ENCODE results near the gene PPIL1. TPM values are rescaled to one million over a fixed set of nuclear protein-coding genes. Genes with fewer than 3 reads are reported as not detected.

PPIL1 gene
- total and polyA plus RNA-seq, 2 experiments from 2014 or later = 20.4 to 27.1 TPM

DNA sequence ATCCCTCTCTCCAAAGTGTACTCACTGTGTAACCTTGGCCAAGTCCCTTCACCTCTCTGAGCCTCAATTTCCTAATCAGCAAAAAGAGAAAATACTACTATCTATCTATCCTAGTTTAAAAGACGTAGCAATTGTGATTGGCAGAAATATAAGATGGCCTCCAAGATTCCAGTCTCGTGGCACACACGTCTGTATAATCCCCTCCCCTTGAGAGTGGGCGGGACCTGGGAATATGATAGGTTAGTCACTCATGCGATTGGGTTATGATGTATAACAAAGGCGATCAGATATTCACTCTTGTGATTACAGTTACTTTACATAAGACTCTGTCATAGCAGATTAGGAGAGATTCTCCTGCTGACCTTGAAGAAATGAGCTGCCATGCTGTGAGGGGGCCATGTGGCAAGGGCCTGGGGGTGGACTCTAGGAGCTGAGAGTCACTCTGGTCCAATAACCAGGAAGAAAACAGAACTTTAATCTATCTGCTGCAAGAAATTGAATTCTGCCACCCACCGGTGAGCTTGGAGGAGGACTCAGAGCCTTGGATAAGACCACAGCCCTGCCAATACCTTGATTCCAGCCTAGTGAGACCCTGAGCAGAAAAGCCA lies 41.3 kb downstream of the PPIL1 start:
- no peak overlapping the region for H3K4me2 ChIP-seq (ENCODE audit: unreplicated experiment)
- H4K20me1 ChIP-seq (ENCODE audit: insufficient read depth) = no peaks in the 10 kb centered on the region
- DNase-seq = no peak
- H3K9me2 ChIP-seq (ENCODE audit: insufficient read depth) = no peaks in the 10 kb centered on the region
- H3K9me3 ChIP-seq (ENCODE audit: low read depth) = no peaks in the 10 kb centered on the region
- 90 to 91% methylated on average over 7 of the region's 7 CpGs for WGBS, 2 experiments (ENCODE audit: low coverage in 1 of 2, low lambda C conversion rate in 2 of 2, missing lambda C conversion rate in 2 of 2)
- no peaks in the 10 kb centered on the region for H3F3A ChIP-seq (ENCODE audit: insufficient read depth)
- no peaks in the 10 kb centered on the region for H3K79me2 ChIP-seq (ENCODE audit: insufficient read depth)
- no peak overlapping the region for H3K9ac ChIP-seq
- in situ Hi-C loops (cut with MboI) = no loop called here
- no peak overlapping the region for H2AFZ ChIP-seq
- no peak overlapping the region for H3K27ac ChIP-seq
- H3K36me3 ChIP-seq (ENCODE audit: low read depth) = no peaks in the 10 kb centered on the region
- TF ChIP-seq EZH2 (IDR thresholded peaks at IDR 0.05; ENCODE audit: insufficient read depth, poor library complexity, severe bottlenecking) = no peak
- no peak for TF ChIP-seq EZH2phosphoT487 (IDR thresholded peaks at IDR 0.05; ENCODE audit: insufficient read depth, low read depth)
- no peaks in the 10 kb centered on the region for H3K4me1 ChIP-seq (ENCODE audit: insufficient read depth)
- no peak overlapping the region for H3K4me3 ChIP-seq
- H3K27me3 ChIP-seq (replicated peaks; ENCODE audit: insufficient read depth) = no peaks in the 10 kb centered on the region

DNA sequence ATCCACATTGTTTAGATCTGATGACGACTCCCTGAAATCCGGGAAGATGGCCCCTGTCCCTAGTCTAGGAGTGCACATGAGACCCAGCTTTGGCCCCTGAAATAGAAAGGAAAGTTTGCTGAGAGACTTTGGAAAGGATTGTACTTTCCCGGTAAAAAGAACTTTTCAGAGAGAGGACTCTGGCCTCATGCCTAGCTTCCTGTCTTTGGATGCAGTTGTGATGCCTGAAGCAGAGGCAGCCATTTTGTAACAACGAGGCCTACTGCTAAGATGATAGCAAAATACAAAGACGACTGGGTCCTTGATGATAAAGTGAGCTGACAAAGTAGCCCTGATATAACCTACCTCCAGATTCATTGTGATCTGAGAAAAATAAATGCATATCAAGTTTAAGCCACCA lies 42.3 kb downstream of the PPIL1 start:
- WGBS, 2 experiments (ENCODE audit: low coverage in 1 of 2, low lambda C conversion rate in 2 of 2, missing lambda C conversion rate in 2 of 2) = 78 to 79% methylated on average over 5 of the region's 5 CpGs
- Histone ChIP-seq H3F3A (ENCODE audit: insufficient read depth) (no peaks in the 10 kb centered on the region), H3K4me3 (no peak overlapping the region), H3K9me2 (ENCODE audit: insufficient read depth) (no peaks in the 10 kb centered on the region), H2AFZ (no peak overlapping the region), H3K4me2 (ENCODE audit: unreplicated experiment) (no peak overlapping the region), H3K79me2 (ENCODE audit: insufficient read depth) (no peaks in the 10 kb centered on the region), H3K36me3 (ENCODE audit: low read depth) (no peaks in the 10 kb centered on the region), H3K9me3 (ENCODE audit: low read depth) (no peaks in the 10 kb centered on the region), H3K4me1 (ENCODE audit: insufficient read depth) (no peaks in the 10 kb centered on the region), H3K27ac (no peak overlapping the region), H3K9ac (no peak overlapping the region), H3K27me3 (replicated peaks; ENCODE audit: insufficient read depth) (no peaks in the 10 kb centered on the region), H4K20me1 (ENCODE audit: insufficient read depth) (no peaks in the 10 kb centered on the region)
- DNase-seq = no peak
- TF ChIP-seq EZH2 (IDR thresholded peaks at IDR 0.05; ENCODE audit: insufficient read depth, poor library complexity, severe bottlenecking) (no peak), EZH2phosphoT487 (IDR thresholded peaks at IDR 0.05; ENCODE audit: insufficient read depth, low read depth) (no peak)
- in situ Hi-C loops (cut with MboI) = no loop called here

DNA sequence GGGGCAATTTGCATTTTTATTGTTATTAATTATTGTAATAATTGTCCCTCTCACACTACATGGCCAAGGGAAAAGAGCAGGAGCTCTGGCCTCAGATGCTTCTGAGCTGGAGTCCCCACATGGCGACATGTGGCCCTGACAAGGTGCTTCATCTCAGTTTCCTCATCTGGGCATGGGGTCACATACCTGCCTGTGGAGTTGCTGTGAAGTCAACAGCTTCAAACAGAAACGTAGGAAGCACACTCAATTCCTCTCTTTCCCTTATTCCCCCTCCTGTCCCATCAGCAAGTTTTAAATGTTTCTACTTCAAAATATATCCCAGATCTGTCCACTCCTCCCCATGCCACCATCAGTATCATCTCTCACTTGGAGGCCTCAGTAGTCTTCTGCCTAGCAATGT lies 44.0 kb downstream of the PPIL1 start:
- no peak overlapping the region for H3K4me3 ChIP-seq
- in situ Hi-C loops (cut with MboI) = no loop called here
- H3K79me2 ChIP-seq (ENCODE audit: insufficient read depth) = no peaks in the 10 kb centered on the region
- H4K20me1 ChIP-seq (ENCODE audit: insufficient read depth) = no peaks in the 10 kb centered on the region
- H3K27ac ChIP-seq = no peak overlapping the region
- no peak for TF ChIP-seq EZH2phosphoT487 (IDR thresholded peaks at IDR 0.05; ENCODE audit: insufficient read depth, low read depth)
- no peak for TF ChIP-seq EZH2 (IDR thresholded peaks at IDR 0.05; ENCODE audit: insufficient read depth, poor library complexity, severe bottlenecking)
- no peaks in the 10 kb centered on the region for H3K36me3 ChIP-seq (ENCODE audit: low read depth)
- no peak overlapping the region for H2AFZ ChIP-seq
- no peak overlapping the region for H3K4me2 ChIP-seq (ENCODE audit: unreplicated experiment)
- no peaks in the 10 kb centered on the region for H3K9me2 ChIP-seq (ENCODE audit: insufficient read depth)
- no peaks in the 10 kb centered on the region for H3K4me1 ChIP-seq (ENCODE audit: insufficient read depth)
- WGBS, 2 experiments (ENCODE audit: low coverage in 1 of 2, low lambda C conversion rate in 2 of 2, missing lambda C conversion rate in 2 of 2) = 95 to 96% methylated on average over 2 of the region's 2 CpGs
- no peak overlapping the region for H3K9ac ChIP-seq
- no peaks in the 10 kb centered on the region for H3K27me3 ChIP-seq (replicated peaks; ENCODE audit: insufficient read depth)
- H3F3A ChIP-seq (ENCODE audit: insufficient read depth) = no peaks in the 10 kb centered on the region
- H3K9me3 ChIP-seq (ENCODE audit: low read depth) = no peaks in the 10 kb centered on the region
- DNase-seq = no peak

DNA sequence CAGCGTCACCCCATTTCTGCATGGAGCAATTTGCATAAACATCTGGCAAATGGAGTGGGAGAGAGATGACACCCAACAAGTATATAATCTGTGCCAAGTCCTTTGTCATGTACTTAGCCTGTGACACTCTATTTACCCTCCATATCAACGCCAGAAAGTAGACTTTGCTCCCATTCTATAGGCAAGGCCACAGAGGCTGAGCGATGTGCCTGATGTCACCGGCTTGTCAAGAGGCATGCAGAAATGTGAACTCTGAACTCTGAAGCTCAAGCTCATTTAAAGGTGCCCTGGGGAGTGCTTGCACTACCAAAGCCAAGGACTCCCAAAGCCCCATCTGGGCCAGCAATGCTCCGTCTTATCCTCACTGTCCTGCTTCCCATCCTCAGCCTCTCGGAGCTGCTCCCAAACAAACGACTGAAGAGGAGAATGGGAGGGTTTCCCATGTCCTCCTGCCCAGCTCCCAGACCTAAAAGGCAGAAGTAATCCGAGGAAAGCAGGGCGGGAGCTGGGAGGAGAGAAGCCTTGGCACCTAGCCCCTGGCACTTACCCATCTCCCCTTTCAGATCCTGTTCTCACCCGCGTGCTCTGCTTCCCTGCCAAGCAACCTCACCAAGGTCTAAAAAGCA lies 44.6 kb downstream of the PPIL1 start:
- Histone ChIP-seq H3K4me1 (ENCODE audit: insufficient read depth) (no peaks in the 10 kb centered on the region), H3K4me2 (ENCODE audit: unreplicated experiment) (no peak overlapping the region), H4K20me1 (ENCODE audit: insufficient read depth) (no peaks in the 10 kb centered on the region), H3K9ac (no peak overlapping the region), H3K27me3 (replicated peaks; ENCODE audit: insufficient read depth) (no peaks in the 10 kb centered on the region), H3K36me3 (ENCODE audit: low read depth) (no peaks in the 10 kb centered on the region), H3K9me2 (ENCODE audit: insufficient read depth) (no peaks in the 10 kb centered on the region), H3F3A (ENCODE audit: insufficient read depth) (no peaks in the 10 kb centered on the region), H2AFZ (no peak overlapping the region), H3K4me3 (no peak overlapping the region), H3K9me3 (ENCODE audit: low read depth) (no peaks in the 10 kb centered on the region), H3K79me2 (ENCODE audit: insufficient read depth) (no peaks in the 10 kb centered on the region), H3K27ac (no peak overlapping the region)
- 39 to 40% methylated on average over 11 of the region's 11 CpGs for WGBS, 2 experiments (ENCODE audit: low coverage in 1 of 2, low lambda C conversion rate in 2 of 2, missing lambda C conversion rate in 2 of 2)
- no peak for TF ChIP-seq EZH2 (IDR thresholded peaks at IDR 0.05; ENCODE audit: insufficient read depth, poor library complexity, severe bottlenecking)
- no peak for TF ChIP-seq EZH2phosphoT487 (IDR thresholded peaks at IDR 0.05; ENCODE audit: insufficient read depth, low read depth)
- in situ Hi-C loops (cut with MboI) = no loop called here
- no peak for DNase-seq
